H1 (cell line): ENCODE results near the gene ZBED6. TPM values are rescaled to one million over a fixed set of nuclear protein-coding genes. Genes with fewer than 3 reads are reported as not detected.

Source experiments
- RBBP5 ChIP-seq: IDR thresholded peaks from 2 replicates; pipeline ENCODE4 v1.7.1; 2012; ENCODE audit warnings: low read depth, mild to moderate bottlenecking, inconsistent platforms, low read length, moderate library complexity, borderline replicate concordance
- YY1 ChIP-seq: IDR thresholded peaks from 2 replicates; pipeline ENCODE4 v1.6.1; 2011; ENCODE audit warnings: low read depth, mild to moderate bottlenecking, low read length
- polyA plus RNA-seq, 7 experiments: library from polyadenylated mRNA; depleted of rRNA in 3 of 7; stranded (reverse) in 5 of 7; unstranded in 2 of 7; fragments of >200 nt in 5 of 7; fragments of 200-250 nt in 2 of 7; gene quantifications; 1 replicate in 5 of 7; 2 replicates in 1 of 7; 4 replicates in 1 of 7; pipeline versions ENCODE4 v1.2.1 to v1.2.3, GENCODE V29; 2011 to 2013; ENCODE audit warnings: missing spikeins in 2 of 7, mixed read lengths in 2 of 7
- total RNA-seq: library from RNA; stranded (reverse); fragmentation: NEBNext Ultra II Directional; extraction: Animal tissue kit (Norgen Biotek cat#: 25700); gene quantifications from 2 replicates; pipeline ENCODE4 v1.2.1, GENCODE V29; 2021

Gene ZBED6
- total and polyA plus RNA-seq, 2 of the 8 experiments (the other 6 are each of a cell fraction or from before 2014, with no cell fraction given) = 1.4 to 25.9 TPM

DNA sequence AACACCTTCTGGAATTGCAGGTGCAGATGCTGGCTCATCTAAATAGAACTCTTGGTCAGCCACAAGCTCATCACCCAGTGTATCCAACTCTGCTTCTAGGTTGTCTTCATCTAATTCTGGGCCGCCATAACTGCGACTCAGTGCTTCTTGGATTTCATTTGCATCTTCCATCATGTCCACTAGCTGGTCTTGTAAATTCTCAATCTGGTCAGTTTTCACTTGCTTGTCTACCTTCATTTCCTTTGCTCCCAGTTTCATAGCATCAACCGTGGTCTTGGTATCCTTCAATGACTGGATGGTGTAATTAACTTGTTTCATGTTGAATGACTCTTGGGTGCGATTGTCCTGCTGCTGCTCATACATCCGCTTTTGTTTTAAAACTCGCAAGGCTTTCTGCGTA is 10.3 kb downstream of the ZBED6 start (continued):
- TF ChIP-seq RBBP5 = no peak
- no peak for TF ChIP-seq YY1
